SJSA1 (cell line): ENCODE results near the gene CASQ1. TPM values are rescaled to one million over a fixed set of nuclear protein-coding genes. Genes with fewer than 3 reads are reported as not detected.

ENCODE experiments used
- DNase-seq, 2 experiments: peaks; one replicate each; pipeline ENCODE4 v3.0.0-alpha.2; 2015 to 2020; ENCODE audit warnings: low spot score in 2 of 2, low read depth in 1 of 2
- H3K27ac ChIP-seq: fragments of 250-450 bp; sonication (Bioruptor Pico); 2 replicates; pipeline ENCODE4 v1.5.1; 2020; ENCODE audit warnings: mild to moderate bottlenecking, moderate library complexity
- H3K27me3 ChIP-seq: fragments of 250-450 bp; sonication (Bioruptor Pico); replicated peaks from 2 replicates; pipeline ENCODE4 v1.5.1; 2020; ENCODE audit warnings: mild to moderate bottlenecking, moderate library complexity
- H3K36me3 ChIP-seq: fragments of 250-450 bp; sonication (Bioruptor Pico); 2 replicates; pipeline ENCODE4 v1.5.1; 2020; ENCODE audit warnings: mild to moderate bottlenecking
- H3K4me1 ChIP-seq: fragments of 250-450 bp; sonication (Bioruptor Pico); replicated peaks from 2 replicates; pipeline ENCODE4 v1.6.1; 2021; ENCODE audit warnings: mild to moderate bottlenecking
- H3K4me3 ChIP-seq: fragments of 250-450 bp; sonication (Bioruptor Pico); 2 replicates; pipeline ENCODE4 v1.5.1; 2020; ENCODE audit warnings: mild to moderate bottlenecking
- H3K9me3 ChIP-seq: fragments of 250-450 bp; sonication (Bioruptor Pico); replicated peaks from 2 replicates; pipeline ENCODE4 v1.5.1; 2020; ENCODE audit warnings: mild to moderate bottlenecking
- total RNA-seq: library from RNA; depleted of rRNA; stranded (reverse); fragments of >200 nt; shearing (Covaris generic); gene quantifications from 2 replicates; pipeline ENCODE4 v1.2.3, GENCODE V29; 2014

The CASQ1 gene
- total RNA-seq, 1 experiment from 2014 or later, result not detected

GRCh38 chr1:160177667-160178066, 12.7 kb upstream of the CASQ1 start:
- Histone ChIP-seq H3K36me3 (no peaks in the 10 kb centered on the region), H3K4me3 (no peak overlapping the region), H3K27me3 (no peaks in the 10 kb centered on the region), H3K4me1 (peaks cover 10% of the 10 kb centered on the region), H3K27ac (no peak overlapping the region), H3K9me3 (no peaks in the 10 kb centered on the region)
- no peak for DNase-seq

- Histone ChIP-seq H3K36me3 (no peaks in the 10 kb centered on the region), H3K27ac (no peak overlapping the region), H3K27me3 (no peaks in the 10 kb centered on the region), H3K9me3 (no peaks in the 10 kb centered on the region), H3K4me1 (peaks cover 20% of the 10 kb centered on the region), H3K4me3 (no peak overlapping the region)
- DNase-seq, result no peak
Observed at GRCh38 chr1:160178731-160179130, 11.6 kb upstream of the CASQ1 start.

GRCh38 chr1:160179336-160179735, 11.0 kb upstream of the CASQ1 start:
- no peak for DNase-seq

GRCh38 chr1:160186246-160186645, 4.1 kb upstream of the CASQ1 start:
- Histone ChIP-seq H3K27me3 (no peaks in the 10 kb centered on the region), H3K9me3 (no peaks in the 10 kb centered on the region), H3K4me3 (no peak overlapping the region), H3K27ac (no peak overlapping the region), H3K4me1 (peaks cover 26% of the 10 kb centered on the region), H3K36me3 (no peaks in the 10 kb centered on the region)
- no peak for DNase-seq

More at GRCh38 chr1:160179336-160179735, 11.0 kb upstream of the CASQ1 start:
- no peaks in the 10 kb centered on the region for H3K36me3 ChIP-seq
- no peak overlapping the region for H3K27ac ChIP-seq
- no peaks in the 10 kb centered on the region for H3K9me3 ChIP-seq
- H3K4me1 ChIP-seq, result peaks cover 20% of the 10 kb centered on the region
- H3K4me3 ChIP-seq, result no peak overlapping the region
- H3K27me3 ChIP-seq, result no peaks in the 10 kb centered on the region

- no peaks in the 10 kb centered on the region for H3K9me3 ChIP-seq
- H3K4me3 ChIP-seq, result no peak overlapping the region
- H3K36me3 ChIP-seq, result no peaks in the 10 kb centered on the region
- no peaks in the 10 kb centered on the region for H3K27me3 ChIP-seq
- peaks cover 21% of the 10 kb centered on the region for H3K4me1 ChIP-seq
- no peak for DNase-seq
- H3K27ac ChIP-seq, result no peak overlapping the region
Observed at GRCh38 chr1:160186729-160187128, 3.6 kb upstream of the CASQ1 start.

GRCh38 chr1:160187407-160187806, 3.0 kb upstream of the CASQ1 start:
- DNase-seq, result no peak
- Histone ChIP-seq H3K27me3 (no peaks in the 10 kb centered on the region), H3K4me1 (peaks cover 24% of the 10 kb centered on the region), H3K27ac (no peak overlapping the region), H3K9me3 (no peaks in the 10 kb centered on the region), H3K4me3 (no peak overlapping the region), H3K36me3 (no peaks in the 10 kb centered on the region)

- H3K4me1 ChIP-seq, result peaks cover 24% of the 10 kb centered on the region
- no peaks in the 10 kb centered on the region for H3K9me3 ChIP-seq
- DNase-seq, result no peak
- H3K27me3 ChIP-seq, result no peaks in the 10 kb centered on the region
- no peaks in the 10 kb centered on the region for H3K36me3 ChIP-seq
- no peak overlapping the region for H3K4me3 ChIP-seq
- no peak overlapping the region for H3K27ac ChIP-seq
Observed at GRCh38 chr1:160188341-160188740, 2.0 kb upstream of the CASQ1 start.

- Histone ChIP-seq H3K27me3 (no peaks in the 10 kb centered on the region), H3K4me1 (peaks cover 23% of the 10 kb centered on the region), H3K4me3 (no peak overlapping the region), H3K27ac (no peak overlapping the region), H3K9me3 (no peaks in the 10 kb centered on the region), H3K36me3 (no peaks in the 10 kb centered on the region)
- no peak for DNase-seq
Observed at GRCh38 chr1:160191756-160192155, 1.4 kb downstream of the CASQ1 start.

GRCh38 chr1:160192234-160192633, 1.9 kb downstream of the CASQ1 start:
- DNase-seq, result no peak
- Histone ChIP-seq H3K36me3 (no peaks in the 10 kb centered on the region), H3K27me3 (no peaks in the 10 kb centered on the region), H3K4me1 (peaks cover 23% of the 10 kb centered on the region), H3K9me3 (no peaks in the 10 kb centered on the region), H3K4me3 (no peak overlapping the region), H3K27ac (no peak overlapping the region)

GRCh38 chr1:160193091-160193819, 2.9 kb downstream of the CASQ1 start:
- Histone ChIP-seq H3K36me3 (no peaks in the 10 kb centered on the region), H3K27ac (peak overlapping the region; percentile 19; the same call in 1 of the 2 replicates), H3K4me1 (peaks cover 23% of the 10 kb centered on the region), H3K4me3 (no peak overlapping the region), H3K9me3 (no peaks in the 10 kb centered on the region), H3K27me3 (no peaks in the 10 kb centered on the region)
- peak; percentile 84 to 89 for DNase-seq

GRCh38 chr1:160193832-160194736, 3.7 kb downstream of the CASQ1 start:
- H3K27ac ChIP-seq, result no peak overlapping the region
- no peaks in the 10 kb centered on the region for H3K27me3 ChIP-seq
- no peaks in the 10 kb centered on the region for H3K9me3 ChIP-seq
- DNase-seq, result no peak
- no peak overlapping the region for H3K4me3 ChIP-seq
- H3K4me1 ChIP-seq, result peaks cover 23% of the 10 kb centered on the region
- no peaks in the 10 kb centered on the region for H3K36me3 ChIP-seq

- Histone ChIP-seq H3K4me1 (peaks cover 19% of the 10 kb centered on the region), H3K36me3 (no peaks in the 10 kb centered on the region), H3K27me3 (no peaks in the 10 kb centered on the region), H3K9me3 (no peaks in the 10 kb centered on the region), H3K4me3 (no peak overlapping the region), H3K27ac (no peak overlapping the region)
- DNase-seq, result no peak
Observed at GRCh38 chr1:160194737-160195059, 4.3 kb downstream of the CASQ1 start.

- Histone ChIP-seq H3K27me3 (no peaks in the 10 kb centered on the region), H3K36me3 (no peaks in the 10 kb centered on the region), H3K27ac (no peak overlapping the region), H3K4me1 (peaks cover 12% of the 10 kb centered on the region), H3K4me3 (no peak overlapping the region), H3K9me3 (no peaks in the 10 kb centered on the region)
- no peak for DNase-seq
Observed at GRCh38 chr1:160196143-160196542, 5.8 kb downstream of the CASQ1 start.

GRCh38 chr1:160197231-160197630, 6.9 kb downstream of the CASQ1 start:
- peaks cover 10% of the 10 kb centered on the region for H3K4me1 ChIP-seq
- H3K4me3 ChIP-seq, result no peak overlapping the region
- H3K36me3 ChIP-seq, result no peaks in the 10 kb centered on the region
- H3K27me3 ChIP-seq, result no peaks in the 10 kb centered on the region
- no peak overlapping the region for H3K27ac ChIP-seq
- no peak for DNase-seq
- H3K9me3 ChIP-seq, result no peaks in the 10 kb centered on the region
